ENCODE data around the gene SEMA5A. TPM values are rescaled to one million over a fixed set of nuclear protein-coding genes. Genes with fewer than 3 reads are reported as not detected.

The SEMA5A gene
- total RNA-seq, 3 donors from 2014 or later, result 3.0 to 35.4 (median 25.9) TPM

DNA sequence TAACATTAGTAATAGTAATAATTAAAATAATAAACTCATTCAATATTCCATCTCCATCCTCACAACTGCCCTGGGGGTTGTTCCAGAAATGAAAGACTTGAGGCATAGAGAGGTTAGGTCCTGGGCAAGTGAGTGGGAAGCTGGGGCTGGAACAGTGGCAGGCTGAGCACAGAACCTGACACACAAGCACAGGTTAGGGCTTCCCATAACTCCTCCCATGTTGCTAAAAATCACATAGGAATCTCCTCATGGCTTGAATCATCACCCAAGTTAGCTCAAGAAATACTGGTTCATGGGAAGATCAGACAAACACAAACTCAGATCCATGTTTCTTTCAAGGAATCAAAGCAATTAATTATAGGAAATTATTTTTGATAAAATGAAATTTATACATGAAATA, 487.7 kb downstream of the SEMA5A start:
- intact Hi-C loops (cut with DNase I; ENCODE audit: low total_unique reads), result no loop called here
- TF ChIP-seq, protein P1, sequence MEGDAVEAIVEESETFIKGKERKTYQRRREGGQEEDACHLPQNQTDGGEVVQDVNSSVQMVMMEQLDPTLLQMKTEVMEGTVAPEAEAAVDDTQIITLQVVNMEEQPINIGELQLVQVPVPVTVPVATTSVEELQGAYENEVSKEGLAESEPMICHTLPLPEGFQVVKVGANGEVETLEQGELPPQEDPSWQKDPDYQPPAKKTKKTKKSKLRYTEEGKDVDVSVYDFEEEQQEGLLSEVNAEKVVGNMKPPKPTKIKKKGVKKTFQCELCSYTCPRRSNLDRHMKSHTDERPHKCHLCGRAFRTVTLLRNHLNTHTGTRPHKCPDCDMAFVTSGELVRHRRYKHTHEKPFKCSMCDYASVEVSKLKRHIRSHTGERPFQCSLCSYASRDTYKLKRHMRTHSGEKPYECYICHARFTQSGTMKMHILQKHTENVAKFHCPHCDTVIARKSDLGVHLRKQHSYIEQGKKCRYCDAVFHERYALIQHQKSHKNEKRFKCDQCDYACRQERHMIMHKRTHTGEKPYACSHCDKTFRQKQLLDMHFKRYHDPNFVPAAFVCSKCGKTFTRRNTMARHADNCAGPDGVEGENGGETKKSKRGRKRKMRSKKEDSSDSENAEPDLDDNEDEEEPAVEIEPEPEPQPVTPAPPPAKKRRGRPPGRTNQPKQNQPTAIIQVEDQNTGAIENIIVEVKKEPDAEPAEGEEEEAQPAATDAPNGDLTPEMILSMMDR (IDR thresholded peaks at IDR 0.05), result no peak
- TF ChIP-seq POLR2AphosphoS5 (IDR thresholded peaks at IDR 0.05), result no peak
- no peak for TF ChIP-seq POLR2A (IDR thresholded peaks at IDR 0.05)

GRCh38 chr5:9057406-9058000, 488.4 kb downstream of the SEMA5A start:
- H3K27ac ChIP-seq, result no peak overlapping the region

More for the DNA sequence above, 487.7 kb downstream of the SEMA5A start:
- DNase-seq (ENCODE audit: low spot score in 2 of 2), result no peak
- no peaks in the 10 kb centered on the region for H3K4me1 ChIP-seq
- no peak overlapping the region for H3K27ac ChIP-seq
- no peaks in the 10 kb centered on the region for H3K27me3 ChIP-seq
- no peaks in the 10 kb centered on the region for H3K36me3 ChIP-seq
- H3K9me3 ChIP-seq, result no peaks in the 10 kb centered on the region
- no peak overlapping the region for H3K4me3 ChIP-seq

DNA sequence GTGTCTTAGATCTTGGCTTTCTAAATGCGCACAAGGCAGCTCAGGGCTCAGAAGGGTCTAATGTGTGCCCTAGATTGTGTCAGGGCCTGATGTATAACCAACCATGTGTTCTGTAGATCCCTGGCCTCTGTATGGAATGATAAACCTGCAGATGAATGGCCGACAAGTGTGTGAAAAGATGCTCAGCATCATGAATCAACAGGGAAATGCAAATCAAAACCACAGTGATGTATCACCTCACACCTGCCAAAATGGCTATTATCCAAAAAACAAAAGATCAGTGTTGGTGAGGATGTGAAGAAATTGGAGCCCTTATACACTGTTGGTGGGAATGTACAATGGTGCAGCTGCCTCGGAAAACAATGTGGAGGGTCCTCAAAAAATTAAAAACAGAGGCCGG, 489.8 kb downstream of the SEMA5A start:
- no peak for DNase-seq (ENCODE audit: low spot score in 2 of 2)
- TF ChIP-seq POLR2A (IDR thresholded peaks at IDR 0.05) (no peak), POLR2AphosphoS5 (IDR thresholded peaks at IDR 0.05) (no peak)
- TF ChIP-seq, protein P1 (IDR thresholded peaks at IDR 0.05), result no peak
- Histone ChIP-seq H3K9me3 (no peaks in the 10 kb centered on the region), H3K27ac (no peak overlapping the region), H3K4me3 (no peak overlapping the region), H3K4me1 (no peaks in the 10 kb centered on the region), H3K36me3 (no peaks in the 10 kb centered on the region), H3K27me3 (no peaks in the 10 kb centered on the region)
- intact Hi-C loops (cut with DNase I; ENCODE audit: low total_unique reads), result no loop called here

More at GRCh38 chr5:9057406-9058000, 488.4 kb downstream of the SEMA5A start:
- no peak for DNase-seq (ENCODE audit: low spot score in 2 of 2)
- TF ChIP-seq POLR2AphosphoS5 (IDR thresholded peaks at IDR 0.05) (no peak), POLR2A (IDR thresholded peaks at IDR 0.05) (no peak)
- TF ChIP-seq, protein P1 (IDR thresholded peaks at IDR 0.05), result no peak
- H3K4me1 ChIP-seq, result no peaks in the 10 kb centered on the region
- H3K4me3 ChIP-seq, result no peak overlapping the region
- H3K27me3 ChIP-seq, result no peaks in the 10 kb centered on the region
- intact Hi-C loops (cut with DNase I; ENCODE audit: low total_unique reads), result no loop called here
- no peaks in the 10 kb centered on the region for H3K9me3 ChIP-seq
- H3K36me3 ChIP-seq, result no peaks in the 10 kb centered on the region

- no peaks in the 10 kb centered on the region for H3K9me3 ChIP-seq
- H3K27me3 ChIP-seq, result no peaks in the 10 kb centered on the region
- no peak for DNase-seq (ENCODE audit: low spot score in 2 of 2)
- no peak overlapping the region for H3K4me3 ChIP-seq
- intact Hi-C loops (cut with DNase I; ENCODE audit: low total_unique reads), result no loop called here
- H3K36me3 ChIP-seq, result no peaks in the 10 kb centered on the region
- H3K4me1 ChIP-seq, result no peaks in the 10 kb centered on the region
- H3K27ac ChIP-seq, result no peak overlapping the region
- TF ChIP-seq, protein P1 (IDR thresholded peaks at IDR 0.05), result no peak
- TF ChIP-seq POLR2AphosphoS5 (IDR thresholded peaks at IDR 0.05), result no peak
- TF ChIP-seq POLR2A (IDR thresholded peaks at IDR 0.05), result no peak
These were observed 490.9 kb downstream of the SEMA5A start for GRCh38 chr5:9054821-9055589.

DNA sequence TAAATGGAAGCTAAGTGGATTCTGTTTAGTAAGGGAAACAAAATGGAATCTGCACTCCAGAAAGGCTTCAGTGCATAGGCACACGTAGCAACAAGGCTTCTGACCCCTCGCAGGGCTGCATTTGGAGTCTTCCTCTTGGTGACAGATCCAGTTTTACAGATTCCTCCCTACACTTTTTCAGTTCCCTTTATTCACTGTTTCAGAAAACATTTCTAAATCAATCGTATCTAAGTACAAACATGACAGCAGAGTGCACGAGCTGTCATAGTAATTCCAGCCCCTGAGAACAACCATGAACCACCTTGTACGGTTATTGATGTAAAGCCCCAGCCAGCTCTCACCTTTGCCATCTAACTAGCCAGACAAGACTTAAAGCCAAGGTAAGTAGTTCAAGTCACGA, 491.6 kb downstream of the SEMA5A start:
- Histone ChIP-seq H3K9me3 (no peaks in the 10 kb centered on the region), H3K4me1 (no peaks in the 10 kb centered on the region), H3K27me3 (no peaks in the 10 kb centered on the region), H3K27ac (no peak overlapping the region), H3K36me3 (no peaks in the 10 kb centered on the region), H3K4me3 (no peak overlapping the region)
- intact Hi-C loops (cut with DNase I; ENCODE audit: low total_unique reads), result no loop called here
- DNase-seq (ENCODE audit: low spot score in 2 of 2), result no peak
- TF ChIP-seq POLR2AphosphoS5 (IDR thresholded peaks at IDR 0.05) (no peak), POLR2A (IDR thresholded peaks at IDR 0.05) (no peak)
- TF ChIP-seq, protein P1 (IDR thresholded peaks at IDR 0.05), result no peak

All from breast epithelium (tissue), 4 donors.